ENCODE measurements around the gene PHF21A.

DNA sequence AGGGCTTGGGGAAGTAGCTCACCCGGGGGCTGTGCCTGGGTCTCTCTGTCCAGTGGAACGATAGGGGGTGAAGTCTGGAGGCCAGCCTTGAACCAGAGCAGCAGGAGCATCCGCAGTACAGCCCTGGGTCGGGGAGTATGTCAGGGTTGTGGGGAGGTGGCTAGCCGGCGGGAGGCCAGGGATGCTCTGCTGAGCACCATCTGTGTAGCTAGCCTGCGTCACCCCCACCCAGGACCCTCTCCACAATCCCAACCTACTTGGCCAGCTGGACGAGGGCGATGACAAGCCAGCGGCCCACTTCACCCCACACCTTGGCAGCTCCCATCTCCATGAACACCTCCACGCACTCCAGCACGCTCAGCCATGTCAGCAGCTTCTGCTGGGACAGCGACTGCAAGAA, 205.8 kb downstream of the PHF21A start:
- TF ChIP-seq, protein P1, sequence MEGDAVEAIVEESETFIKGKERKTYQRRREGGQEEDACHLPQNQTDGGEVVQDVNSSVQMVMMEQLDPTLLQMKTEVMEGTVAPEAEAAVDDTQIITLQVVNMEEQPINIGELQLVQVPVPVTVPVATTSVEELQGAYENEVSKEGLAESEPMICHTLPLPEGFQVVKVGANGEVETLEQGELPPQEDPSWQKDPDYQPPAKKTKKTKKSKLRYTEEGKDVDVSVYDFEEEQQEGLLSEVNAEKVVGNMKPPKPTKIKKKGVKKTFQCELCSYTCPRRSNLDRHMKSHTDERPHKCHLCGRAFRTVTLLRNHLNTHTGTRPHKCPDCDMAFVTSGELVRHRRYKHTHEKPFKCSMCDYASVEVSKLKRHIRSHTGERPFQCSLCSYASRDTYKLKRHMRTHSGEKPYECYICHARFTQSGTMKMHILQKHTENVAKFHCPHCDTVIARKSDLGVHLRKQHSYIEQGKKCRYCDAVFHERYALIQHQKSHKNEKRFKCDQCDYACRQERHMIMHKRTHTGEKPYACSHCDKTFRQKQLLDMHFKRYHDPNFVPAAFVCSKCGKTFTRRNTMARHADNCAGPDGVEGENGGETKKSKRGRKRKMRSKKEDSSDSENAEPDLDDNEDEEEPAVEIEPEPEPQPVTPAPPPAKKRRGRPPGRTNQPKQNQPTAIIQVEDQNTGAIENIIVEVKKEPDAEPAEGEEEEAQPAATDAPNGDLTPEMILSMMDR (IDR thresholded peaks at IDR 0.05): no peak
- TF ChIP-seq JUN (CRISPR knock-in tag; IDR thresholded peaks at IDR 0.05): no peak

All from WTC11 (cell line).